Heart left ventricle (tissue), 16 donors: ENCODE results near the gene NUBP1. TPM values are rescaled to one million over a fixed set of nuclear protein-coding genes. Genes with fewer than 3 reads are reported as not detected.
"Not testable (repeated sequence)": the region's sequence is repeated elsewhere in the genome, so short reads cannot be mapped to it uniquely, and the experiment has no call there.

Source experiments
- ATAC-seq, 4 donors: fragments of 200-7000 bp; cut with Tn5 transposase; one replicate each; pipeline ENCODE4 v1.9.1; 2020 to 2022; ENCODE audit warnings: moderate library complexity in 4 of 4, mild to moderate bottlenecking in 3 of 4, moderate number of reproducible peaks in 1 of 4
- DNase-seq, 5 donors: peaks; one replicate each; pipeline ENCODE4 v3.0.0-alpha.2; 2020
- H3K27ac ChIP-seq, 12 donors: fragments of 200-600 bp; sonication (generic) in 4 of 12; one replicate each; pipeline versions ENCODE4 v1.5.0 to v1.8.0; 2016 to 2022; ENCODE audit warnings: mild to moderate bottlenecking in 2 of 12
- H3K27me3 ChIP-seq, 9 donors: fragments of 200-600 bp; sonication (generic) in 2 of 9; one replicate each; pipeline versions ENCODE4 v1.5.1 to v1.8.0; 2016 to 2022; ENCODE audit warnings: mild to moderate bottlenecking in 3 of 9
- H3K36me3 ChIP-seq, 9 donors: fragments of 200-600 bp; sonication (generic) in 2 of 9; one replicate each; pipeline versions ENCODE4 v1.5.0 to v1.8.0; 2018 to 2022; ENCODE audit warnings: mild to moderate bottlenecking in 2 of 9
- H3K4me1 ChIP-seq, 12 donors: fragments of 200-600 bp; sonication (generic) in 4 of 12; one replicate each; pipeline versions ENCODE4 v1.5.0 to v1.8.0; 2016 to 2022; ENCODE audit warnings: mild to moderate bottlenecking in 3 of 12
- H3K4me3 ChIP-seq, 12 donors: fragments of 200-600 bp; sonication (generic) in 4 of 12; one replicate each; pipeline versions ENCODE4 v1.5.0 to v1.8.0; 2017 to 2022; ENCODE audit warnings: mild to moderate bottlenecking in 9 of 12, moderate library complexity in 4 of 12
- H3K9me3 ChIP-seq, 12 donors: fragments of 200-600 bp; sonication (generic) in 4 of 12; one replicate each; pipeline versions ENCODE4 v1.5.0 to v1.8.0; 2016 to 2022; ENCODE audit warnings: mild to moderate bottlenecking in 1 of 12
- POLR2A ChIP-seq, 2 donors: fragments of 450-650 bp; IDR thresholded peaks; one replicate each; pipeline ENCODE4 v1.6.1; 2017; ENCODE audit warnings: antibody characterized with exemption in 2 of 2, mild to moderate bottlenecking in 2 of 2, moderate library complexity in 2 of 2
- whole genome bisulfite sequencing, 4 donors: extraction: QIAGEN DNeasy Blood & Tissue Kit in 2 of 4; methylation state at CpG; one replicate each; pipeline versions ENCODE4 v1.1.5 to v1.1.7; 2013 to 2018; 5-methylcytosine and 5-hydroxymethylcytosine counted together
- intact Hi-C, 10 donors: fragments of 100-400 bp; cut with DNase I; formaldehyde crosslinking; loops; one replicate each; pipeline versions ENCODE4 v1.11.1 to v1.14.2; 2022
- polyA plus RNA-seq, 2 donors: library from polyadenylated mRNA; stranded (reverse); fragments of 200-250 nt; gene quantifications; one replicate each; pipeline ENCODE4 v1.2.3, GENCODE V29; 2013
- total RNA-seq, 9 donors: library from RNA; depleted of rRNA in 2 of 9; stranded (reverse); fragments of >200 nt in 2 of 9; fragmentation: NEBNext Ultra II Directional in 3 of 9; extraction: Animal tissue kit (Norgen Biotek cat#: 25700) in 3 of 9; gene quantifications; one replicate each; pipeline versions ENCODE4 v1.1.0 to v1.2.4, GENCODE V29; 2016 to 2023
- TF ChIP-seq, protein P1 (sequence below), 12 donors: fragments of 200-600 bp; sonication (generic) in 4 of 12; IDR thresholded peaks; one replicate each; pipeline versions ENCODE4 v1.5.0 to v1.8.0; 2018 to 2022; ENCODE audit warnings: antibody characterized with exemption in 12 of 12, mild to moderate bottlenecking in 5 of 12
- donor health status: ischemic (EF 13 %, LVEDD 7.1; RV severe dilation, severe dysfunction).
- donor health status: healthy with polysubstance abuse.
- donor health status: DM: no; HTN: yes; CAD: no.
- donor health status: DM: no; HTN: no; CAD: no.
- donor health status: ischemic (EF 25% LVEDD 6.9; RV normal size, moderate dysfunction).
- donor health status: ischemic (EF 25% LVEDD 5.7; RV mildly dilated, moderate dysfunction).
- donor health status: healthy.
- donor health status: DM: yes; HTN: yes; CAD: no.
- donor health status: ischemic (EF 35%, LVEDD 5.7; RV mildly dilated, moderate dysfunction).
- donor health status: nonischemic (EF 11% LVEDD 7.7; RV severe dilation, severe dysfunction).
- donor health status: DM: yes; HTN: yes; CAD: no.
- donor health status: PGD.
- donor health status: ischemic (EF 29% LVEDD 5.4; RV normal size, mild dysfunction).
- donor health status: nonischemic (EF 23%, LVEDD 6.1; RV moderate dilation, normal function).

Gene NUBP1
- total and polyA plus RNA-seq, 11 donors, result 34.0 to 60.0 (median 50.9) TPM

DNA sequence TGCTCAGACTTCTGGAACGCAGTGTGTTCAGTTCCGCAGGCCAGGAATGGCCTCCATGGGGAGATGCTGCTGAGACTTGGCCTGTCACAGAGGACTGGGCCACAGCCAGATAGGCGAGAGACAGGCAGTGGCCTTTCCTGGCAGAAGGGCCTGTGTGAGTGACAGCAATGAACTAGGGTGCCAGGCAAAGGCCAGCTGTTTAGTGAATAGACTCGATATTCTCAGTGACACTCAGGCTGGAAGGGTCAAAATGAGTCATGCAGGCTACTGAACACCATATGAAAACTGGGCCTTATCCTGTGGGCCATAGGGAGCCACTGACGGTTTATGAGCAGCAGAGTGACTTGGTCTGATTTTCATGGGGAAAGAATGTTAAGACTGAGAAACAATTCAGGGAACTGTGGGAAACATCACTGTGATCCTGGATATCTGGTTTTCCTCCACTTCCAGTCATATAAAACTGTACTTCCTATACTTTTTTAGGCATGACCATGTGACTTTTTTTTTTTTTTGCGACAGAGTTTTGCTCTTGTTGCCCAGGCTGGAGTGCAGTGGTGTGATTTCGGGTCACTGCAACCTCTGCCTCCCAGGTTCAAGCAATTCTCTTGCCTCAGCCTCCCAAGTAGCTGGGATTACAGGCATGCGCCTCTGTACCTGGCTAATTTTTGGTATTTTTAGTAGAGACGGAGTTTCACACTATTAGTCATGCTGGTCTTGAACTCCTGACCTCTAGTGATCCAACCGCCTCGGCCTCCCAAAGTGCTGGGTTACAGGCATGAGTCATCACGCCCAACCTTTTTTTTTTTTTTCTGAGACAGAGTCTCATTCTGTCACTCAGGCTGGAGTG, 5.2 kb upstream of the NUBP1 start:
- DNase-seq, result peak; percentile 83 to 95 (median 88)
- Histone ChIP-seq H3K4me1 (peaks cover 7 to 36% (median 24%) of the 10 kb centered on the region in 12 donors), H3K4me3 (no peak overlapping the region), H3K27ac (peak overlapping the region in 11 of 12 donors; percentile 68 to 94 (median 85)), H3K36me3 (no peaks in the 10 kb centered on the region), H3K9me3 (peaks cover 0 to 5% (median 0%) of the 10 kb centered on the region in 12 donors), H3K27me3 (no peaks in the 10 kb centered on the region)
- intact Hi-C loops, result loop anchor here (1.0 to 10.0 kb wide), 10 partner anchors 156 to 484 kb away; partner anchors contain the start of genes EMP2 (in 3 of the 10) and ATF7IP2 (in 1 of the 10)
- peak; percentile 87 to 91 (median 89) for ATAC-seq
- TF ChIP-seq, protein P1, sequence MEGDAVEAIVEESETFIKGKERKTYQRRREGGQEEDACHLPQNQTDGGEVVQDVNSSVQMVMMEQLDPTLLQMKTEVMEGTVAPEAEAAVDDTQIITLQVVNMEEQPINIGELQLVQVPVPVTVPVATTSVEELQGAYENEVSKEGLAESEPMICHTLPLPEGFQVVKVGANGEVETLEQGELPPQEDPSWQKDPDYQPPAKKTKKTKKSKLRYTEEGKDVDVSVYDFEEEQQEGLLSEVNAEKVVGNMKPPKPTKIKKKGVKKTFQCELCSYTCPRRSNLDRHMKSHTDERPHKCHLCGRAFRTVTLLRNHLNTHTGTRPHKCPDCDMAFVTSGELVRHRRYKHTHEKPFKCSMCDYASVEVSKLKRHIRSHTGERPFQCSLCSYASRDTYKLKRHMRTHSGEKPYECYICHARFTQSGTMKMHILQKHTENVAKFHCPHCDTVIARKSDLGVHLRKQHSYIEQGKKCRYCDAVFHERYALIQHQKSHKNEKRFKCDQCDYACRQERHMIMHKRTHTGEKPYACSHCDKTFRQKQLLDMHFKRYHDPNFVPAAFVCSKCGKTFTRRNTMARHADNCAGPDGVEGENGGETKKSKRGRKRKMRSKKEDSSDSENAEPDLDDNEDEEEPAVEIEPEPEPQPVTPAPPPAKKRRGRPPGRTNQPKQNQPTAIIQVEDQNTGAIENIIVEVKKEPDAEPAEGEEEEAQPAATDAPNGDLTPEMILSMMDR (IDR thresholded peaks at IDR 0.05), result no peak
- no peak for TF ChIP-seq POLR2A (IDR thresholded peaks at IDR 0.05)
- WGBS, 4 donors, result 40 to 63% (median 48%) methylated on average over 11 to 12 of the region's 12 CpGs

DNA sequence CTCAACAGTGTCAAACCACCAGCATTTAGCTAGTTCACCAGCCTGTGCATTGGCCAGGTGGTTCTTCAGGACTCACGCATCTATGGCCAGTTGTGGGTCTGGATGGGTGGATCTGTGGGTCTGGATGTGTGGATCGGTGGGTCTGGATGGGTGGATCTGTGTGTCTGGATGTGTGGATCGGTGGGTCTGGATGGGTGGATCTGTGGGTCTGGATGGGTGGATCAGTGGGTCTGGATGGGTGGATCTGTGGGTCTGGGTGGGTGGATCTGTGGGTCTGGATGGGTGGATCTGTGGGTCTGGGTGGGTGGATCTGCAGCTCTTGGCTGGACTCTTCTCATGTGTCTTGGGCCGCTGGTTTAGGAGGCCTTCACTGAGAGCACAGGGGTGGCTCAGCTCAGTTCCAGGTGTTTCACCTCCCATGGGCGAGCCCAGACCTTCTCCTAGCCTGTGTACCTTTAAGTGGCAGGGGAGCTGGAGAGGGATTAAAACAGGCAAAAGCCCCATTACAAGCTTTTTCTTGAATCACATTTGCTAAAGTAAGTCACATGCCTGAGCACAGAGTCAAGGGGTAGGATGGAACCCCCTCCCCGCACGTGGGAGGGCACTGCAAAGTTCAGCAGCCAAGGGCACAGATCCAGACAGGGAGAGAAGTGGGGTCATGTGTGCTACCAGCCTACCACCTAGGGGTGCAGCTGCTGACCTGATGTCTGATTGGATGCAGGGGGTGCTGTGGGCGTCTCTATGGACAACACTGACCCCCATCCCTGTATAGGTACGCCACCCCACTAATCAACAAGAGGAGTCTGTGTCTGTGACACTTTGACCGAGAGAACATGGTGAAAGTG, 3.4 kb upstream of the NUBP1 start:
- intact Hi-C loops, result loop anchor here (2.0 to 10.0 kb wide), 15 partner anchors 87 to 515 kb away; partner anchors contain the start of genes EMP2 (in 2 of the 10), ATF7IP2 (in 1 of the 10), DEXI (in 1 of the 10) and SOCS1 (in 1 of the 10)
- no peak overlapping the region for H3K27ac ChIP-seq
- no peaks in the 10 kb centered on the region for H3K9me3 ChIP-seq
- 84 to 91% (median 90%) methylated on average over 9 to 10 of the region's 10 CpGs for WGBS, 4 donors
- ATAC-seq, result no peak
- DNase-seq, result no peak
- no peaks in the 10 kb centered on the region for H3K36me3 ChIP-seq
- peaks cover 13 to 46% (median 34%) of the 10 kb centered on the region in 12 donors for H3K4me1 ChIP-seq
- no peak overlapping the region for H3K4me3 ChIP-seq
- no peaks in the 10 kb centered on the region for H3K27me3 ChIP-seq
- TF ChIP-seq POLR2A (IDR thresholded peaks at IDR 0.05), result no peak
- TF ChIP-seq, protein P1 (IDR thresholded peaks at IDR 0.05), result no peak

DNA sequence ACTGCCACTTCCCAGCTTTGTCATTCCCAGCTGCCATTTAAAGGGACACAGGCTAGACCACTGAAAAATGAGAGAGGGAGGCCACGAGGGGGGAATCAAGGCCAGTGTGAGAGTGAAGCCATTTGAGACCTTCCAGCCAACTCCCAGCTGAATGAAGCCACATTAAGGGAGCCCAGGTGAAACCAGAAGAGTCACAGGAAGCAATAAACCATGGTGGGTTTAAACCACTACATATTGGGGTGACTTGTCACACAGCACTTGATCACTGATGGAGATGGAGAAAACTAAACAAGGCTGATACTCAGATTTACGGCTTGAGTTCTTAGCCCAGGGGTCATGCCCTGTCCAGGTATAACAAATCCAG, 2.8 kb upstream of the NUBP1 start:
- intact Hi-C loops, result loop anchor here in 8 of 10 donors (2.0 to 10.0 kb wide), 8 partner anchors 86 to 514 kb away; partner anchors contain the start of genes DEXI (in 1 of the 8) and SOCS1 (in 1 of the 8)
- H3K27me3 ChIP-seq, result no peaks in the 10 kb centered on the region
- no peak overlapping the region for H3K4me3 ChIP-seq
- H3K27ac ChIP-seq, result no peak overlapping the region
- TF ChIP-seq POLR2A (IDR thresholded peaks at IDR 0.05), result no peak
- TF ChIP-seq, protein P1 (IDR thresholded peaks at IDR 0.05), result no peak
- ATAC-seq (no peak), DNase-seq (no peak)
- H3K4me1 ChIP-seq, result peaks cover 13 to 52% (median 40%) of the 10 kb centered on the region in 12 donors
- 90 to 98% (median 95%) methylated on average over 2 of the region's 2 CpGs for WGBS, 4 donors
- peaks cover 0 to 1% (median 0%) of the 10 kb centered on the region in 9 donors for H3K36me3 ChIP-seq
- H3K9me3 ChIP-seq, result no peaks in the 10 kb centered on the region

DNA sequence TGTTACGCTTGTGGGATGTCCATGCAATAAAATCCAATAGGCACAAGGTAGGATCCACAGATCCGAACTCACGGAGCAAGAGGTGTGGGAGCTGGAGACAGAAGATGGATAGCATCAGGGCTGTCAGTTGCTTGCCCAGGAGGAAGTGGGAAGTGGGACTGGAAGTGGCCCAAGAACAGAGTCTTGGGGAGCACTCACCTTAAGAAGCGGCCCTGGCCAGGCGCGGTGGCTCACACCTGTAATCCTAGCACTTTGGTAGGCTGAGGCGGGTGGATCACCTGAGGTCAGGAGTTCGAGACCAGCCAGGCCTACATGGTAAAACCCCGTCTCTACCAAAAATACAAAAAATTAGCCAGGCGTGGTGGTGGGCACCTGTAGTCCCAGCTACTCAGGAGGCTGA, 2.4 kb upstream of the NUBP1 start:
- WGBS, 4 donors, result 95 to 96% (median 96%) methylated on average over 10 of the region's 10 CpGs
- H3K4me1 ChIP-seq, result peaks cover 13 to 56% (median 43%) of the 10 kb centered on the region in 12 donors
- not testable (repeated sequence) for H3K27me3 ChIP-seq, H3K9me3 ChIP-seq, DNase-seq, H3K36me3 ChIP-seq, ATAC-seq, H3K4me3 ChIP-seq
- intact Hi-C loops, result loop anchor here in 8 of 10 donors (2.0 to 10.0 kb wide), 8 partner anchors 86 to 514 kb away; partner anchors contain the start of genes DEXI (in 1 of the 8) and SOCS1 (in 1 of the 8)
- H3K27ac ChIP-seq, result peak overlapping the region in 3 of 12 donors; percentile 96 to 99 (median 98)
